ENCODE measurements around the gene SURF2.

DNA sequence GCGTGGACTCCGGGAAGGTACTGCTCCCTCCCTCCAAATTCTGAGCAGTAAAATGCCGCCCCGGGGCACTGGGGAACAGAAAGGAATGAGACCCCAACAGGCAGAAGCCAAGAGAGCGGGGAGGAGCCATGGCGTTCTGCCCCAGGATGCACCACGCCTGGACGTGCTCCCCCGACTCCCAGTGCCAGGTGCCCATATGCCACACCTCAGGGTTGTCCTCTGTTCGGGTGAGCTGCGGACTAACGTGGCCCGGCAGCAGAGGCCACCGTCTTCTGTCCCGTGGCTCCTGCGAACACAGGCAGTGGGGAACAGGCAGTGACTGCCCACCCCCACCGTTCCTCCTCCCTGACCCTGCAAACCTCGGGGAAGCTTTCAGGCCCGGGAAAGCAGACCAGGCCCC is 25.1 kb upstream of the SURF2 start:
- TF ChIP-seq, protein P1, sequence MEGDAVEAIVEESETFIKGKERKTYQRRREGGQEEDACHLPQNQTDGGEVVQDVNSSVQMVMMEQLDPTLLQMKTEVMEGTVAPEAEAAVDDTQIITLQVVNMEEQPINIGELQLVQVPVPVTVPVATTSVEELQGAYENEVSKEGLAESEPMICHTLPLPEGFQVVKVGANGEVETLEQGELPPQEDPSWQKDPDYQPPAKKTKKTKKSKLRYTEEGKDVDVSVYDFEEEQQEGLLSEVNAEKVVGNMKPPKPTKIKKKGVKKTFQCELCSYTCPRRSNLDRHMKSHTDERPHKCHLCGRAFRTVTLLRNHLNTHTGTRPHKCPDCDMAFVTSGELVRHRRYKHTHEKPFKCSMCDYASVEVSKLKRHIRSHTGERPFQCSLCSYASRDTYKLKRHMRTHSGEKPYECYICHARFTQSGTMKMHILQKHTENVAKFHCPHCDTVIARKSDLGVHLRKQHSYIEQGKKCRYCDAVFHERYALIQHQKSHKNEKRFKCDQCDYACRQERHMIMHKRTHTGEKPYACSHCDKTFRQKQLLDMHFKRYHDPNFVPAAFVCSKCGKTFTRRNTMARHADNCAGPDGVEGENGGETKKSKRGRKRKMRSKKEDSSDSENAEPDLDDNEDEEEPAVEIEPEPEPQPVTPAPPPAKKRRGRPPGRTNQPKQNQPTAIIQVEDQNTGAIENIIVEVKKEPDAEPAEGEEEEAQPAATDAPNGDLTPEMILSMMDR (conservative IDR thresholded peaks at IDR 0.05): no peak
- TF ChIP-seq EZH2 (IDR thresholded peaks at IDR 0.05; ENCODE audit: low read depth): no peak
